ENCODE results near the gene LRRC30.

- no peak for TF ChIP-seq ZNF687 (CRISPR knock-in tag; IDR thresholded peaks at IDR 0.05)
- no peak for TF ChIP-seq CTCF (CRISPR knock-in tag; IDR thresholded peaks at IDR 0.05)
- TF ChIP-seq ETV6 (CRISPR knock-in tag; conservative IDR thresholded peaks at IDR 0.05): no peak
- TF ChIP-seq SRSF9 (IDR thresholded peaks at IDR 0.05; ENCODE audit: borderline replicate concordance, insufficient read depth, low read depth, low read length, poor library complexity, severe bottlenecking): no peak
- no peak for TF ChIP-seq USF2 (IDR thresholded peaks at IDR 0.05; ENCODE audit: low read depth, low read length)
- no peak for TF ChIP-seq USF2 (CRISPR knock-in tag; IDR thresholded peaks at IDR 0.05; ENCODE audit: borderline replicate concordance)
- no peak for TF ChIP-seq ZNF720 (CRISPR knock-in tag; IDR thresholded peaks at IDR 0.05)
- TF ChIP-seq MTF2 (CRISPR knock-in tag; IDR thresholded peaks at IDR 0.05; ENCODE audit: borderline replicate concordance): no peak
Observed at GRCh38 chr18:7234956-7235355, 4.1 kb downstream of the LRRC30 start.
